HG03469 (cell line): ENCODE measurements around the gene TMEM40.
A peak's percentile ranks its signal among the peaks of the same experiment; 100 is the strongest.
"Not testable (repeated sequence)": the region's sequence is repeated elsewhere in the genome, so short reads cannot be mapped to it uniquely, and the experiment has no call there.

Experiments used
- ATAC-seq: cut with Tn5 transposase; IDR thresholded peaks from one replicate; pipeline ENCODE4 v1.9.1; 2021; ENCODE audit warnings: mild to moderate bottlenecking, moderate library complexity, moderate number of reproducible peaks; ENCODE audit not compliant: unreplicated experiment

Gene TMEM40

DNA sequence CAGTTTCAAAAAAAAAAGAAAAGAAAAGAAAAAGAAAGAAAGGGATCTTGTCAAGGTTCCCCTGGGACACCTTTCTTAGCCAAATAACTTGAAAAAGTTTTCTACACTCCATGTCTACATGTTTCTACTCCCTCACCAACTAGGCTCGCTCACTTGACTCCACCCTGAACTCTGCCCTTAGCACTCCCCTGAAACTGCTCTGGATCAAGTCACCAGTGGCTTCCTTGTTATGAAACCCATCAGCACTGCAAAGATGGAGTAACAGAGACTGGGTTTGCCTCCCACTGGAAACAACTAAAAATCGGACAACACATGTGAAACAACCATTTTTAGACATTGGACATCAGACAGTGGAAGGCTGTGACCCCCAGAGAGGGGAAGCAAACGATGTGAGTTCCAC, 36.8 kb downstream of the TMEM40 start:
- no peak for ATAC-seq

GRCh38 chr3:12719984-12720898, 38.8 kb downstream of the TMEM40 start:
- peak; percentile 77 for ATAC-seq

DNA sequence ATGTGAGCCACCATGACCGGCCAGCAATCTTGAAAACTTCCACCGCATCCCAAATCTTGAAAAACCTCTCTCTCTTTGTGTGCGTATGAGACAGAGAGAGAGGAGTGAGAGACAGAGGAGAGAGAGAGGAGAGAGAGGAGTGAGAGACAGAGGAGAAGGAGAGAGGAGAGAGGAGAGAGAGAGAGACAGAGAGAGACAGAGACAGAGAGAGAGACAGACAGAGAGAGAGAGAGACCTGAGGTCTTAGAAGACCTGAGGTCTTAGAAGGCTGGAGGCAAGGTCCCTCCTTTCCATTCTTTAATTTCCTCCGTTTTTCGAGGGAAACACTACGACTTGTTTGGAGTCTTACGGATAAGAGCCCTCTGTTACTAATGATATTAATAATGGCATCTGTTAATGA, 39.5 kb downstream of the TMEM40 start:
- ATAC-seq: no peak

DNA sequence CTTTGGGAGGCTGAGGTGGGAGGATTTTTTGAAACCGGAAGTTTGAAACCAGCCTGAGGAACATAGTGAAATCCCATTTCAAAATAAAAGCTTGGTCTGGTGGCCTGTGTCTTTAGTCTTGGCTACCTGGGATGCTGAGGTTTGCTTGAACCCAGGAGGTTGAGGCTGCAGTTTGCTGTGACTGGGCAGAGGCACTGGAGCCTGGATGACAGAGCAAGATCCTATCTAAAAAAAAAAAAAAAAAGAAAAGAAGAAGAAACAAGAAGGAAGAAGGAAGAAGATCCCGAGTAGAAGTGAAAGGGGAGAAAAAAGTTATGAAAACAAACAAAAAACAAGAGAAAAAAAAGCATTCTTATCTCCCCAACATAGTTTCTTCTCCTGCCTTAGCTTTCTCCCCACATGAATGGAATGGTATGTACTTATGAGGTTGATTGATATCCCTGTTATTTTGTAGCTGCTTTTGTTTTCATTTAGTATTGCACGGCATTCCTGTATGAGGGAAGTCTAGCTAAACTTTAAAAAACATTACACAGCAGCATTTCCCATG, 42.4 kb downstream of the TMEM40 start:
- ATAC-seq: no peak

- ATAC-seq: no peak
Observed at GRCh38 chr3:12714278-12714677, 44.8 kb downstream of the TMEM40 start.

DNA sequence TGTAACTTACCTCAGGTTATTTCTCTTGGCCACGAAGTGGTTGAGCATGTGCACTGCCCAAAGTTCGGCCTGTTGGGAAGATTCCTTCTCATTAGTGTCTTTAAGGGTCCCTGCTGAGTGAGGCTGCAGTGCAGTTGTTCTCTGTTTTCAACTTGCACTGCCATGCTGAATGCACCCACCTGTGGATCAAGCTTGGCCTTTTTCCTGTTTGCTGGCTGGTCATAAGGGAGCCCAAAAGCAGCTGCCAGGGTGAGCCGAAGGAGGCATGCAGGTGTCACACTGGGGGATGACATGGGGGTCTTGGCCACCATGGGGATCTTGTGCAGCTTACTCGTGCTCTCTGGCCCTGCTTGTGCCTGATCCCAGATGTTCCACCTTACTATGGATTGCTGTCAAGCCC, 49.0 kb downstream of the TMEM40 start:
- ATAC-seq: no peak

- no peak for ATAC-seq
Observed at GRCh38 chr3:12709334-12709733, 49.7 kb downstream of the TMEM40 start.

DNA sequence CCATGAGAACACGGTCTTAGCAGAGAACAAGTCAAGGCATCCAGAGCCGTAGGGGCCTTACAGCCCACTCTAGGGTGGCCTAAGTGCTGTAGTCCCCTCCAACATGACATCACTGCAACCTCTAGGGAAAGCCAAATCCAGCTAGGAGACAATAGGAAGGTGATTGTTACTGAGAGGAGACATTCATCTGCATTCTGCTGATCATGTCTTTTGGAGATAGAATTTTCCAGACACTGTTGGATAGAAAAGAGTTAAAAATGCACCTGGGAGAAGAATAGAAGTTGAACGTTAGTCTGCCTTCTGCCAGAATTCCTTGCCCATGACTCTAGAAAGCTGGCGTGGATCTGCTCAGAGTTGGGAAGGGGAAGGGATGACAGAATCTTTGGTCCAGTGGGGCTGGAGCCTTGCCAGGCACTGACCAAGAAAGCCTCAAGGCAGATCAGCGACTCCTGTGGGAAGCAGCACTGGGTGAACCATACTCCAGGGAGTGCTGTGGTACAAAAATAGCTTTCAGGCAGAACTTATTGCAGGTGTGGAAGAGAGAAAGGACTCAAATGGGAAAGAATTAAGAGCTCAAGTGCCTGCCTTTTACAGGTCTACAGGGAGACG, 50.4 kb downstream of the TMEM40 start:
- no peak for ATAC-seq

- no peak for ATAC-seq
Observed at GRCh38 chr3:12707449-12707848, 51.6 kb downstream of the TMEM40 start.

DNA sequence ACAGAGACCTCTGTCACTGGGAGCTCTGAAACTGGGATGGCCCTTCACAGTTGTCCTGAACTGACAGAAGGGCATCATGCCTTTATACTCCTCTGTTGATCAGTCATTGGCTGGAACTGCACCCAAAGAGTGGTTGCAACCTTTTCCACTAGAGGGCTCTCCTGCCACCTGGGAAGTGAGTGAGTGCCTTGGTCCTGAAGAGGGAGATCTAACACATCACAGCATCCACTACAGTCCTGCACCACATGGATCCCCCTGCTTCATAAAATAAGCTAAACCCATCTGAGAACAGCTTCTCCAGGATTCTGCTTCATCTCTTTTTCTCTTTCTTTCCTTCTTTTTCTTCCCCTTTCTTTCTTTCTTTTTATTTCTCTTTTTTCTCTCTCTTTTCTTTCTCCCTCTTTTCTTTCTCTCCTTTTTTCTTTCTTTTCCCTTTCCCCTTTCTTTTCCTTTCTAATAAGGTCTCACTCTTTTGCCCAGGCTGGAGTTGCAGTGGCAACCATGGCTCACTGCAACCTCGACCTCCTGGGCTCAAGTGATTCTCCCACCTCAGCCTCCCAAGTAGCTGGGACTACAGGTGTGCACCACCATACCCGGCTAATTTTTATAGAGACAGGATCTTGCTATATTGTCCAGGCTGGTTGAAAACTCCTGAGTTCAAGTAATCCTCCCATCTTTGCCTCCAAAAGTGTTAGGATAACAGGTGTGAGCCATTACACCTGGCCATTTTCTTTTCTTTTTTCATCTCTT, 52.4 kb downstream of the TMEM40 start:
- ATAC-seq: peak; percentile 80

DNA sequence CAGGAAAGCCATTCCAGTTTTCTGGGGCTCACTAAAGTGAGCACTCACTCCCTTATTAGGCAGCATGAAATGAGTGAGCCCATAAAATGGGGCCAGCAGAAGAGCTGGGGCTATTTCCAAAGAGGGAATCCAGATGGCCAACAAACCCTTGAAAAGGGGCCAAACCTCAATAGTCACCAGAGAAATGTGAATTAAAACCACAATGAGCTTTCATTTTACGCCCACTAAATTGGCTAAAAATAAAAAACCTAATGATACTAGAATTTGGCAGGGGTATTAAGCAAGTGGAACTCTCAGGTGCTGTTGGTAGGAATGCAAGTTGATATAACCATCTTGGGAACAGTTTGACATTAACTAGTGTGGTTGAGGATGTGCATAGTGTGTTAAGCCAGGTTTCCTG, 53.1 kb downstream of the TMEM40 start:
- ATAC-seq: no peak

DNA sequence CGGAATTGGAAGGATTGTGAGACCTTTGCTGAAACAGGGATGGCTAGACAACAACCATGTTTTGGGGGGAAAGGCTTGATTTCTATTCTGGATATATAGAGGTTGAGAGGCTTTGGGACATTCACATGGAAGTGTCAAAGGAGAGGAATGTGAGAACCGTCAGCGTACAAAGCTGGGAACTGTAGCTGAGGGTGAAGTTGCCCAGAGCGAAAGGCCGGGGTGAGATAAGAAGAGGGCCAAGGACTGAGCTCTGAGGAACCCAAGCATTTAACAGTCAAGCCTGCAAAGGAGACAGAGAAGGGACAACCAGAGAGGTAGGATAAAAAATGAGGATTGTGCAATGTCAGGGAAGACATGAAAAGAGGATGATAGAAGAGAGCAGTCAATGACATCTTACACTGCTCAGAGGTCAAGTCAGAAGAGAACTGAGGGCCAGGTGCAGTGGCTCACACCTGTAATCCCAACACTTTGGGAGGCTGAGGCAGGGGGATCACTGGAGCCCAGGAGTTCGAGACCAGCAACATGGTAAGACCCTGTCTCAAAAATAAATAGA, 53.6 kb downstream of the TMEM40 start:
- no peak for ATAC-seq

GRCh38 chr3:12702501-12702900, 56.6 kb downstream of the TMEM40 start:
- ATAC-seq: no peak

DNA sequence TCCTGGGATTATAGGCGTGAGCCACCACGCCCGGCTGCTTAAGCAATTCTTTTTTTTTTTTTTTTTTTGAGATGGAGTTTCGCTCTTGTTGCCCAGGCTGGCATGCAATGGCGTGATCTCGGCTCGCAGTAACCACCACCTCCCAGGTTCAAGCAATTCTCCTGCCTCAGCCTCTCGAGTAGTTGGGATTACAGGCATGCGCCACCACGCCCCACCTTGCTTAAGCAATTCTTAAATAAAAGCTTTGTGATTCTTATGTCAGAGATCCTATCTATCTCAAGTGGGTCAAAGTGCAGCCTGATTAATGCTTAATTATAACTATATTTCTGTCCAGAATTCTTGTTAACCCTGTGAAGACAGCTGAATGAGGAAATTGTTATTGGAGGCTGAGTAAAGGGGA, 57.5 kb downstream of the TMEM40 start:
- ATAC-seq: not testable (repeated sequence)

- ATAC-seq: no peak
Observed at GRCh38 chr3:12700800-12701199, 58.3 kb downstream of the TMEM40 start.

GRCh38 chr3:12695916-12696315, 63.1 kb downstream of the TMEM40 start:
- no peak for ATAC-seq

DNA sequence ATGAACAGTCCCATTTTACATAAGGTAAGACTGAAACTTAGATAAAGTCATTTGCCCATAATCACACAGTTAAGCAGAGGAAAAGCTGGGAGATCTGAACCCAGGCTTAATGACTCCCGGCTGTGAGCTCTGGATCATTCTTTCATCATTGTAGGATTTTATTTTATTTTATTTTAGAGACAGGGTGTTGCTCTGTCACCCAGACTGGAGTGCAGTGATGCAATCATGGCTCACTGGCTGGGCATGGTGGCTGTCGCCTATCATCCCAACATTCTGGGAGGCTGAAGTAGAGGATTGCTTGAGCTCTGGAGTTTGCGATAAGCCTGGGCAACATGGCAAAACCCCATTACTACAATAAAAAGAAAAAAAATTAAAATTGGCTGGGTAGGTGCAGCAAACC, 63.9 kb downstream of the TMEM40 start:
- no peak for ATAC-seq

- ATAC-seq: no peak
Observed at GRCh38 chr3:12692444-12692843, 66.6 kb downstream of the TMEM40 start.

DNA sequence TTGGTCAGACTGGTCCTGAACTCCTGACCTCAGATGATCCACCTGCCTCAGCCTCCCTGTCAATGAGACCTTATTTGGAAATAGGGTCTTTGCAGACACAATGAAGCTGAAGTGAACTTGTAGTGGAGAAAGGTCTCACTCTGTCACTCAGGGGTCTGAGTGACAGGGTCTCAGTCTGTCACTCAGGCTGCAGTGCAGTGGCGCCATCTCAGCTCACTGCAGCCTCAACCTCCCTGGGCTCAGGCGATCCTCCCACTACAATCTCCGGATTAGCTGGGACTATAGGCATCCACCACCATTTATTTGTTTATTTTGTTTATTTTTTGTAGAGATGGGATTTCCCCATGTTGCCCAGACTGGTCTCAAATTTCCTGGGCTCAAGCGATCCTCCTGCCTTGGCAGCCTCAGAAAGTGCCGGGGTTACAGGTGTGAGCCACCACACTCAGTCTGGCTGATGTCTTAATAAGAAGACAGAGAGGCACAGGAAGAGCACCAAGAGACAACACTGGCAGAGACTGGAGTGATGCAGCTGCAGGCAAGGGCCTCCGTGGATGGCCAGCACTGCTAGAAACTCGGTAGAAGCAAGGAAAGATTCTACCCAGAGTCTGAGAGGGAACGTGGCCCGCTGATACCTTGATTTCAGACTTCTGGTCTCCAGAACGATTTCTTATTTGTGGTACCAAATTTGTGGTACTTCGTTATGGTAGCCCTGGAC, 68.9 kb downstream of the TMEM40 start:
- no peak for ATAC-seq

- no peak for ATAC-seq
Observed at GRCh38 chr3:12687948-12688347, 71.1 kb downstream of the TMEM40 start.
